ENCODE data around the gene S1PR4. TPM values are rescaled to one million over a fixed set of nuclear protein-coding genes. Genes with fewer than 3 reads are reported as not detected.
A peak's percentile ranks its signal among the peaks of the same experiment; 100 is the strongest.

The S1PR4 gene
- total and polyA plus RNA-seq, 2 donors (not counting 1 experiment from before 2014, with no cell fraction given), result 84.2 to 129 TPM

GRCh38 chr19:3167533-3168272 is 10.9 kb upstream of the S1PR4 start:
- ATAC-seq (ENCODE audit: low read depth), result no peak
- Mint-ChIP-seq H3K4me1 (peaks cover 45% of the 10 kb centered on the region), H3K27ac (peak overlapping the region; percentile 41), H3K4me3 (no peak overlapping the region), H3K9me3 (ENCODE audit: insufficient read depth) (no peaks in the 10 kb centered on the region), H3K27me3 (no peaks in the 10 kb centered on the region)
- H2AFZ ChIP-seq (ENCODE audit: insufficient read depth, low read depth, low read length, poor library complexity, severe bottlenecking), result no peak overlapping the region
- no peak overlapping the region for H3K4me3 ChIP-seq (ENCODE audit: control extremely low read depth in 1 of 5, extremely low read depth in 1 of 5, insufficient read depth in 1 of 5, low read depth in 2 of 5, low read length in 4 of 5)
- 92% methylated on average over 9 of the region's 13 CpGs for WGBS (ENCODE audit: insufficient coverage)
- no peaks in the 10 kb centered on the region for H3K79me2 ChIP-seq (ENCODE audit: control insufficient read depth, insufficient read depth, low read length)
- POLR2A ChIA-PET, result no interaction called here
- CTCF ChIA-PET, result no interaction called here
- H4K20me1 ChIP-seq (ENCODE audit: control insufficient read depth, insufficient read depth, low read length, poor library complexity, severe bottlenecking), result no peaks in the 10 kb centered on the region
- intact Hi-C loops (cut with micrococcal nuclease), result loop anchor here (10.0 kb wide), 1 partner anchor 93 kb away; no protein-coding TSS in a partner anchor
- H3K9me3 ChIP-seq (ENCODE audit: control extremely low read depth in 1 of 3, control insufficient read depth in 2 of 3, insufficient read depth in 1 of 3, low read length in 2 of 3), result peaks cover 0 to 37% (median 10%) of the 10 kb centered on the region in 3 donors
- H3K4me1 ChIP-seq (ENCODE audit: control insufficient read depth in 2 of 2, insufficient read depth in 2 of 2, low read length in 2 of 2), result peaks cover 35 to 64% of the 10 kb centered on the region in 2 donors
- H3K36me3 ChIP-seq (replicated peaks in 1 of 2; ENCODE audit: control extremely low read depth in 1 of 2, control insufficient read depth in 1 of 2, extremely low read depth in 1 of 2, insufficient read depth in 2 of 2, low read length in 1 of 2), result no peaks in the 10 kb centered on the region
- no peak overlapping the region for H3K27ac ChIP-seq (ENCODE audit: low read length in 2 of 2)
- TF ChIP-seq EZH2 (IDR thresholded peaks at IDR 0.05; ENCODE audit: borderline replicate concordance, insufficient read depth, low read depth, low read length, poor library complexity, severe bottlenecking) (no peak), CTCF (IDR thresholded peaks at IDR 0.05) (no peak)
- H3K4me2 ChIP-seq (replicated peaks; ENCODE audit: low read depth, low read length, poor library complexity, severe bottlenecking), result no peak overlapping the region
- no peak overlapping the region for H3K9ac ChIP-seq (ENCODE audit: low read length)
- no peak for DNase-seq
- H3K27me3 ChIP-seq (replicated peaks in 1 of 4; ENCODE audit: control extremely low read depth in 1 of 4, control insufficient read depth in 3 of 4, insufficient read depth in 4 of 4, low read length in 3 of 4), result no peaks in the 10 kb centered on the region

All from B cell (primary cell).